ENCODE data around the gene RPS6KA1. TPM values are rescaled to one million over a fixed set of nuclear protein-coding genes. Genes with fewer than 3 reads are reported as not detected.

Gene RPS6KA1
- total RNA-seq, 6 experiments from 2014 or later, result 6.2 to 42.6 (median 20.9) TPM

DNA sequence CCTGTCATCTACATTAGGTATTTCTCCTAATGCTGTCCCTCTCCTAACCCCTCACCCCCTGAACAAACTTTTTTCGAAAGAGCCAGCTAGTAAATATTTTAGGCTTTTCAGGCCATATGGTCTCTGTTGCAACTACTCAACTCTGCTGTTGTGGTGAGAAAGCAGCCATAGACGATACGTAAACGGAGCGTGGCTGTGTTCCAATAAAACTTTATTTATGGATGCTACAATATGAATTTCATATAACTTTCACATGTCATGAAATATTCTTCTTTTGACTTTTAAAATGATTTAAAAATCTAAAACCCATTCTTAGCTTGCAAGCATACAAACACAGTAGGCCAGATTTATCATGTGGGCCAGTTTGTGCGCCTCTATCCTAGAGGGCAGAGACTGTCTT lies 11.2 kb upstream of the RPS6KA1 start:
- Histone ChIP-seq H3K4me1 (no peaks in the 10 kb centered on the region), H3K36me3 (no peaks in the 10 kb centered on the region), H3K27me3 (no peaks in the 10 kb centered on the region), H3K9me3 (no peaks in the 10 kb centered on the region), H3K4me3 (no peak overlapping the region), H3K27ac (no peak overlapping the region)
- no peak for DNase-seq
- no peak for TF ChIP-seq POLR2A (IDR thresholded peaks at IDR 0.05)
- TF ChIP-seq, protein P1, sequence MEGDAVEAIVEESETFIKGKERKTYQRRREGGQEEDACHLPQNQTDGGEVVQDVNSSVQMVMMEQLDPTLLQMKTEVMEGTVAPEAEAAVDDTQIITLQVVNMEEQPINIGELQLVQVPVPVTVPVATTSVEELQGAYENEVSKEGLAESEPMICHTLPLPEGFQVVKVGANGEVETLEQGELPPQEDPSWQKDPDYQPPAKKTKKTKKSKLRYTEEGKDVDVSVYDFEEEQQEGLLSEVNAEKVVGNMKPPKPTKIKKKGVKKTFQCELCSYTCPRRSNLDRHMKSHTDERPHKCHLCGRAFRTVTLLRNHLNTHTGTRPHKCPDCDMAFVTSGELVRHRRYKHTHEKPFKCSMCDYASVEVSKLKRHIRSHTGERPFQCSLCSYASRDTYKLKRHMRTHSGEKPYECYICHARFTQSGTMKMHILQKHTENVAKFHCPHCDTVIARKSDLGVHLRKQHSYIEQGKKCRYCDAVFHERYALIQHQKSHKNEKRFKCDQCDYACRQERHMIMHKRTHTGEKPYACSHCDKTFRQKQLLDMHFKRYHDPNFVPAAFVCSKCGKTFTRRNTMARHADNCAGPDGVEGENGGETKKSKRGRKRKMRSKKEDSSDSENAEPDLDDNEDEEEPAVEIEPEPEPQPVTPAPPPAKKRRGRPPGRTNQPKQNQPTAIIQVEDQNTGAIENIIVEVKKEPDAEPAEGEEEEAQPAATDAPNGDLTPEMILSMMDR (IDR thresholded peaks at IDR 0.05), result no peak
- intact Hi-C loops (cut with DNase I), result no loop called here
- no peak for ATAC-seq
- 89% methylated on average over 6 of the region's 6 CpGs for WGBS (ENCODE audit: insufficient coverage, low coverage, low lambda C conversion rate, missing lambda C conversion rate)

DNA sequence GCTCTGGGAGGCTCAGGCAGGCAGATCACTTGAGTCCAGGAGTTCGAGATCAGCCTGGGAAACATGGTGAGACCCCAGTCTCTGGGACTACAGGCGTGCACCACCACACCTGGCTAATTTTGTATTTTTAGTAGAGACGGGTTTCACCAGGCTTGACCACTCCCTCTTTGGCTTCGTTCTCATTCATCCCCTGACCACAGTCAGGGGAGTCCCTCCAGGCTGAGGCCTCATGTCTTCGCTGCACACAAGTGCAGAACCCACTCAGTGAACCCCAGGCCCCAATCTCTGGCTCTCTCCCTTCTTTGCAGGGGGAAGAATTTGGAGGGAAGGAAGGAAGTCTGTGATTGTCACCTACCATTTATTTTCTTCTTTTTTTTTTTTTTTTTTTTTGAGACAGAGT lies 9.2 kb upstream of the RPS6KA1 start:
- ATAC-seq (no peak), DNase-seq (no peak)
- Histone ChIP-seq H3K4me3 (no peak overlapping the region), H3K36me3 (no peaks in the 10 kb centered on the region), H3K27me3 (no peaks in the 10 kb centered on the region), H3K27ac (no peak overlapping the region), H3K9me3 (no peaks in the 10 kb centered on the region), H3K4me1 (no peaks in the 10 kb centered on the region)
- TF ChIP-seq POLR2A (IDR thresholded peaks at IDR 0.05), result no peak
- TF ChIP-seq, protein P1 (IDR thresholded peaks at IDR 0.05), result no peak
- WGBS (ENCODE audit: insufficient coverage, low coverage, low lambda C conversion rate, missing lambda C conversion rate), result 88% methylated on average over 1 of the region's 5 CpGs
- intact Hi-C loops (cut with DNase I), result no loop called here

DNA sequence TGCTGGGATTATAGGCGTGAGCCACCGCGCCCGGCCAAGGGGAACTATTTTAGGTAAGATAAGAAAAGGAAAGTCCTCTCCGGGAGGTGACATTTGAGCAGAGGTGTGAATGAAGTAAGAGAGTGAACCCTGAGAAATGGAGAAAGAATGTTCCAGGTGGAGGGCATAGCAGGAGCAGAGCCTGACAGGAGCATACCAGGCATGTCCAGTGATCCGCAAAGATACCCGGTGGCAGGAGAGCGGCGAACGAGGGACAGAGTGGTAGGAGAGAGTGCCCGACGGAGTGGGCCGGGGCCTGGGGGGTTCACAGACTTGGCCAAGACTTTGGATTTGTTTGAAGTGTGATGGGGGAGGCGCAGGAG lies 7.9 kb upstream of the RPS6KA1 start:
- no peaks in the 10 kb centered on the region for H3K27me3 ChIP-seq
- ATAC-seq (no peak), DNase-seq (no peak)
- intact Hi-C loops (cut with DNase I), result no loop called here
- H3K4me3 ChIP-seq, result no peak overlapping the region
- H3K9me3 ChIP-seq, result no peaks in the 10 kb centered on the region
- WGBS (ENCODE audit: insufficient coverage, low coverage, low lambda C conversion rate, missing lambda C conversion rate), result 52% methylated on average over 13 of the region's 14 CpGs
- H3K36me3 ChIP-seq, result no peaks in the 10 kb centered on the region
- H3K4me1 ChIP-seq, result no peaks in the 10 kb centered on the region
- TF ChIP-seq, protein P1 (IDR thresholded peaks at IDR 0.05), result no peak
- TF ChIP-seq POLR2A (IDR thresholded peaks at IDR 0.05), result no peak
- no peak overlapping the region for H3K27ac ChIP-seq

DNA sequence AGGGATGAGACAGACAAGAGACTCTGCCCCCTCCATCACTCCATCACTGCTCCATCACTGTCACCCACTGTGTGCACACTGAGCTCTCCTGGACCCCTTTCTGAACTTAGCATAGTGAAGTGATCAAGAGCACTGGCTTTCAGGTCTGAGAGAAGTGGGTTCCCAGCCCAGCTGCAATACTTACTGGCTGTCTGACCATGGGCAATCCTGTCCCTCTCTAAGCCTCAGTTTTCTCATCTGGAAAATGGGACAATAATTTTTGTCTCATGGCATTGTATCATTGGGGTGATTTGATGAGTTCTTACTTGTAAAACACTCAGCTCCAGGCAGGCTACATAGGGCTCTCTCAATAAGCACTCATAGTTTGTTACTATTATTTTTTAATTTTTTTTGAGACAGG lies 7.5 kb upstream of the RPS6KA1 start:
- Histone ChIP-seq H3K27me3 (no peaks in the 10 kb centered on the region), H3K9me3 (no peaks in the 10 kb centered on the region), H3K36me3 (no peaks in the 10 kb centered on the region), H3K4me1 (no peaks in the 10 kb centered on the region), H3K27ac (no peak overlapping the region), H3K4me3 (no peak overlapping the region)
- TF ChIP-seq POLR2A (IDR thresholded peaks at IDR 0.05), result no peak
- TF ChIP-seq, protein P1 (IDR thresholded peaks at IDR 0.05), result no peak
- intact Hi-C loops (cut with DNase I), result no loop called here
- ATAC-seq (no peak), DNase-seq (no peak)

DNA sequence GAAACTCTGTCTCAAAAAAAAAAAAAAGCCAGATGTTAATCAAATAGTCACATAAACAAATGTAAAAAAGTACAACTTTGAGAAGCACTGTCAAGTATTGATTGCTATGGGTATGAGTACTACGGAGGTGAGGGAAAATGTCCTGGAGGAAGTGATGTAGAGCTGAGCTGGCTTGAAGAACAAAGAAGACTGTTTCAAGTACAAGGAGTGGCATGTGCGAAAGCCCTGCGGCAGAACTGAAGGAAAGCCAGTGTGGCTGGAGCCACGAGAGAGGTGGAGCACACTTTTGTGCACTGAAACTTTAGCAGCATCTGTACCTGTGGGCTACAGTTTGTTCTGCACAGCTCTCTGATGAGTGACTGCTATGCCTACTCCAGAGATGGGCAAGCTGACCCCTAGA lies 5.4 kb upstream of the RPS6KA1 start:
- ATAC-seq (no peak), DNase-seq (no peak)
- Histone ChIP-seq H3K27ac (no peak overlapping the region), H3K27me3 (no peaks in the 10 kb centered on the region), H3K4me3 (no peak overlapping the region), H3K4me1 (no peaks in the 10 kb centered on the region), H3K9me3 (no peaks in the 10 kb centered on the region), H3K36me3 (no peaks in the 10 kb centered on the region)
- intact Hi-C loops (cut with DNase I), result no loop called here
- TF ChIP-seq, protein P1 (IDR thresholded peaks at IDR 0.05), result no peak
- no peak for TF ChIP-seq POLR2A (IDR thresholded peaks at IDR 0.05)
- WGBS (ENCODE audit: insufficient coverage, low coverage, low lambda C conversion rate, missing lambda C conversion rate), result 74% methylated on average over 3 of the region's 4 CpGs

Data from right lobe of liver (tissue), 6 donors.